GM12874 (cell line): Measurements from ENCODE around the gene GPR87.

Experiments used
- TF ChIP-seq, protein P1 (sequence below): IDR thresholded peaks from 2 replicates; pipeline ENCODE4 v1.5.1; 2011; ENCODE audit warnings: low read depth, mild to moderate bottlenecking, control low read depth, low read length, moderate library complexity; ENCODE audit not compliant: insufficient read depth

GPR87 gene

DNA sequence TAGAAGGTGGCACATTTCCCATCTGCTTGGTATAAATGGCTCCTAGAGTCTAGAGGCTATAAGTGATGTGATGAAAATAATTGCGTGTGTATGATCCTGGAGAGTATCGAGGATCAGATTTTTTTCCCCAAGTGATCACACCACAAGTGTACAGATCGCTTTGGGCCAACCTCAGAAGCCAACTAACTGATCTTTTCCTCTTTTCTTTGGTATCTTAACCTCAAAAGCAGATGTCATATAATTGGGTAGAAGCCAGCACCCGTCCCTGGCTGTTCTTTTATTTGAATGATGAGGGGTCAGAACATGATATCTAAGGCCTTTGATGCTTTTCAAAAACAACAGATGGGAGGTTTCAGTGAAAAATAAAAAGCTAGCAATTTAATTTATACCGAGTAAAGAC, 41.5 kb downstream of the GPR87 start:
- TF ChIP-seq, protein P1, sequence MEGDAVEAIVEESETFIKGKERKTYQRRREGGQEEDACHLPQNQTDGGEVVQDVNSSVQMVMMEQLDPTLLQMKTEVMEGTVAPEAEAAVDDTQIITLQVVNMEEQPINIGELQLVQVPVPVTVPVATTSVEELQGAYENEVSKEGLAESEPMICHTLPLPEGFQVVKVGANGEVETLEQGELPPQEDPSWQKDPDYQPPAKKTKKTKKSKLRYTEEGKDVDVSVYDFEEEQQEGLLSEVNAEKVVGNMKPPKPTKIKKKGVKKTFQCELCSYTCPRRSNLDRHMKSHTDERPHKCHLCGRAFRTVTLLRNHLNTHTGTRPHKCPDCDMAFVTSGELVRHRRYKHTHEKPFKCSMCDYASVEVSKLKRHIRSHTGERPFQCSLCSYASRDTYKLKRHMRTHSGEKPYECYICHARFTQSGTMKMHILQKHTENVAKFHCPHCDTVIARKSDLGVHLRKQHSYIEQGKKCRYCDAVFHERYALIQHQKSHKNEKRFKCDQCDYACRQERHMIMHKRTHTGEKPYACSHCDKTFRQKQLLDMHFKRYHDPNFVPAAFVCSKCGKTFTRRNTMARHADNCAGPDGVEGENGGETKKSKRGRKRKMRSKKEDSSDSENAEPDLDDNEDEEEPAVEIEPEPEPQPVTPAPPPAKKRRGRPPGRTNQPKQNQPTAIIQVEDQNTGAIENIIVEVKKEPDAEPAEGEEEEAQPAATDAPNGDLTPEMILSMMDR = no peak

- TF ChIP-seq, protein P1 = no peak
Observed at GRCh38 chr3:151269631-151270030, 47.0 kb downstream of the GPR87 start.

DNA sequence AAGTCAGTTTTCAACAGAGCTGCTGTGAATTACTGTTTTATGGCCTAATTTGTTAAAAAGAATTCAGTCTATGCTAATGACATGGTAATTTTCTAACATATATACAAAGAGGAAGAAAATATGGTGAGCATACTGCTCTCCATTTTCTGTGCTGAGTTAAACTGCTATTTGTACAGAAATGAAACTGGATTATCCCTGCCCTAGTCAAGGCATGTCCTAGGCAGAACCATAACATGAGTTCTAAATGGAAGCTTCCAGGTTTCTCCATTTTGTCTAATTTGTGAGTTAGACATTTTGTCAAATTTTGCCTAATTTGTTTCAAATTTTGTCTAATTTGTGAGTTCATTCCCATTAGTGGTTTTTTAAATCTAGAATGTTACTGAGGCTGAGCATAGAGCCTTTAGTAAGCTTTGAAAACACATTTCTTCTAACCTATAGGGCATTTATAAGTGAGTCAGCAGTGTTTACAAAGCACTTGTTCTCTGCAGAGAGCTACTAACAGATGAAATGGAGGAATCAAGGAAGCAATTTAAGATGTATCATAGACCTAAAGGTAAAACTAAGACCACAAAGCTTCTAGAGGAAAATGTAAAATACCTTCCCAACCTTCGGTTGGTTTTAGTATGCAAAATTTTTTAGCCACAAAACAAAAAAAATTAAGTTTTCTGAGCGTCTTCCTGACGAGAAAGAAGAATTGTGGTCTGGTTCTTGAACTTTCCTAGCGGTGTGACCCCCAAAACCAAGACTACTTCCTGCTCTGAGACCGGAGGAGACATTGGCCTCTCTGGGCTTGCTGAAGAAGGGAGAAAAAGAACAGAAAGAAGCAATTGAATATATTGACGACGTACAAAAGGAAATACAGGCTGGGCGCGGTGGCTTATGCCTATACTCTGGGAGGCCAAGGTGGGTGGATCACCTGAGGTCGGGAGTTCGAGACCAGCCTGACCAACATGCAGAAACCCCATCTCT, 48.1 kb downstream of the GPR87 start:
- TF ChIP-seq, protein P1 = no peak

- TF ChIP-seq, protein P1 = no peak
Observed at GRCh38 chr3:151267066-151267465, 49.6 kb downstream of the GPR87 start.

- TF ChIP-seq, protein P1 = no peak
Observed at GRCh38 chr3:151265866-151266265, 50.8 kb downstream of the GPR87 start.

GRCh38 chr3:151265166-151265565, 51.5 kb downstream of the GPR87 start:
- TF ChIP-seq, protein P1 = no peak

DNA sequence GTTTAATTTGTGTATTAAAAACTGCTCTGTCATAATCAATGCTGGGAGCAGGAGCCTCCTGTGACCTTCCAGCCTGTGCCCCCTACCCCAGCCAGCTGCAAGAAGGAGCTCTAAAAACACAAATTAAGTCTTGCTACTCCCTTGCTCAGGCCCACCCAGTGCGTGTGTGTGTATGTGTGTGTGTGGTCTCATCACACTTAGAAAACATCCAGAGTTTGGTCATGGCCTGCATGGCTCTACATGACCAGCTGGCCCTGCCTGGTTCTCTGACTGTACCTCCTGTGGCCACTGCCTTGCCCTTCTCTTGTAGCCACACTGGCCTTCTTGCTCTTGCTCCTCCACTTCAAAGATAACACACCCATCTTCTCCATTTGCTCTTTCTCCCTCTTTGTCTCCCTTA, 52.0 kb downstream of the GPR87 start:
- TF ChIP-seq, protein P1 = no peak
